Measurements from ENCODE around the gene HS3ST4. TPM values are rescaled to one million over a fixed set of nuclear protein-coding genes. Genes with fewer than 3 reads are reported as not detected.
"Not testable (repeated sequence)": the region's sequence is repeated elsewhere in the genome, so short reads cannot be mapped to it uniquely, and the experiment has no call there.

The HS3ST4 gene
- total RNA-seq, 2 experiments from 2014 or later, result not detected

DNA sequence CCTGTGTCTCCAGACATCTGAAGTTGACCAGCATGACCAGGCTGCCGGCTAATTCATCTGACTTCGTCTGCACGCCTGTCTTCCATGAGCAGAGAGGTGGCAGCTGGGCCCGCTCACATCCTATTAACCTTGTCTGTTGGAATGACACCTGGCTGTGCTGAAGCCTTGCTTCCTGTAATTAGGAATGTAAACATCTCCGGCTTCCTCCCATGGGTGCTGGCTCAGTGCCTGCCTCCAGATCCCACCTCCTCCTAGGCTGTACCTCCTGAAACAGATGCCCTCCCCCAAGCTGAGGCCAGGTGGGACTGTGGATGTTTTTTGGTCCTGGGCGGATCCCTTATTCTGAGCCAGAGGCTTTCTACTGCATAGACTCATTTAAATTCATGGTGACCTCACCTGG, 296.3 kb downstream of the HS3ST4 start:
- no peak for ATAC-seq
- POLR2A ChIA-PET, result no interaction called here
- CTCF ChIA-PET, result no interaction called here
- Mint-ChIP-seq H3K27ac (no peak overlapping the region), H3K4me1 (ENCODE audit: low read depth) (no peaks in the 10 kb centered on the region), H3K4me3 (no peak overlapping the region), H3K36me3 (ENCODE audit: low read depth) (no peaks in the 10 kb centered on the region), H3K27me3 (ENCODE audit: low read depth) (no peaks in the 10 kb centered on the region), H3K9me3 (ENCODE audit: insufficient read depth) (no peaks in the 10 kb centered on the region)
- no peak for DNase-seq

DNA sequence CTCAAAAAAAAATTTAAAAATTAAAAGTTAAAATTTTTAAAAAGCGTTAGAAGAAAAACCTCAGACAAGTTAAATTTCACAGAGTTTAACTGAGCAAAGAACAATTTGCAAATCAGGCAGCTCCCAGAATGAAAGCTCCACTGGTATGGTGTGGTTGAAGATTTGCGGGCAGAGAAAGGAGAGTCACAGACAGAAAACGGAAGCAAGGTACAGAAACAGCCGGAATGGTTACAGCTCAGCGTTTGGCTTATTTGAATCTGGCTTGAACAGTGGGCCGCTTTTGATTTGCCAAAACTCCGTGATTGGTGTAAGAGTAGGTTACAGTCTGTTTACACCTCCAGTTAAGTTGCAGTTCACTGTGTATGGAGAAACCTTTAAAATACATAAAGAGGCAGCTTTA, 297.1 kb downstream of the HS3ST4 start:
- ChIA-PET CTCF (no interaction called here), POLR2A (no interaction called here)
- no peak overlapping the region for H3K27ac Mint-ChIP-seq
- ATAC-seq (no peak), DNase-seq (no peak)
- H3K27me3 Mint-ChIP-seq (ENCODE audit: low read depth), result no peaks in the 10 kb centered on the region
- no peaks in the 10 kb centered on the region for H3K36me3 Mint-ChIP-seq (ENCODE audit: low read depth)
- no peak overlapping the region for H3K4me3 Mint-ChIP-seq
- H3K4me1 Mint-ChIP-seq (ENCODE audit: low read depth), result no peaks in the 10 kb centered on the region
- H3K9me3 Mint-ChIP-seq (ENCODE audit: insufficient read depth), result no peaks in the 10 kb centered on the region

DNA sequence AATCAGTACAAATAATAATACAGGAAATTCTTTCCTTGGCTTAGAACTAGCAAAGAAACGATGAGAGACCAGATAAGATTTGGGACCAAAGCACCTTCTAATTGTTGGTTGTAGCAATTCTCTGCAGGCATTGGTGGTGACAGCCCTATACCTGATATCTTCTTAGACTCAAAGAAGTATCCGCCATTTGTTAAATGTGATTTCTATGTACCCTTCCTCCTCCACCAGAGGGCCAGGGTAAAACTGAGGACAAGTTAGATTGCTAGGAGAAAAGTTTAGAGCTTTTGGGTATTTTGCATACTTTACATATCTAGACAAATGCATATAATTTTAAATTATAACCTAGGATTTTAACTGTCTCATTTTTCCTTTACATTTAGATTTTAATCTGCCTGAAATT, 304.3 kb downstream of the HS3ST4 start:
- Mint-ChIP-seq H3K27ac (no peak overlapping the region), H3K4me3 (no peak overlapping the region), H3K4me1 (ENCODE audit: low read depth) (no peaks in the 10 kb centered on the region), H3K9me3 (ENCODE audit: insufficient read depth) (no peaks in the 10 kb centered on the region), H3K27me3 (ENCODE audit: low read depth) (no peaks in the 10 kb centered on the region), H3K36me3 (ENCODE audit: low read depth) (no peaks in the 10 kb centered on the region)
- no peak for ATAC-seq
- CTCF ChIA-PET, result interaction anchor here (0.6 kb wide), 2 partner anchors 12 to 649 kb away, joined by 3 read pairs; no protein-coding TSS in a partner anchor
- DNase-seq, result no peak
- POLR2A ChIA-PET, result no interaction called here

DNA sequence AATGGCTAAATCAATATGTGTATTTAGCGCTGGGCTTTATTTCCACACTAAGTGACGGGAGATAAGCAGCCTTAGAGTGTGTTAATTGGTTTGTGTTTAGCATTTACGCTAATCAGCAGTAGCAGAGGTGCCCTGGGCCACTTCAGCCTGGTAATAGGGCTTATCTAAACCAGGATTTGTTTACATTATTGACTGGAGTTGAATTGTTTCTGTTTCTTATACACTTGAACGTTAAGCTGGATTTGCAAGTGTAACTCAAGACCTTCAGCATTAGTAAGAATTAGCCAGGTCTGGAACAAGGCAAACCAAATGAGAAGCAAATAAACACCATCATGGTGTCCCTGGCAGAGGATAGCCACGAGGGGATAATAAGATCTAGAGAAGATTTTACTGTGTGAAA, 313.6 kb downstream of the HS3ST4 start:
- no peak for ATAC-seq
- no peak for DNase-seq
- Mint-ChIP-seq H3K4me1 (ENCODE audit: low read depth) (no peaks in the 10 kb centered on the region), H3K36me3 (ENCODE audit: low read depth) (no peaks in the 10 kb centered on the region), H3K27me3 (ENCODE audit: low read depth) (no peaks in the 10 kb centered on the region), H3K9me3 (ENCODE audit: insufficient read depth) (peaks cover 9% of the 10 kb centered on the region), H3K27ac (no peak overlapping the region), H3K4me3 (no peak overlapping the region)
- ChIA-PET CTCF (no interaction called here), POLR2A (no interaction called here)

DNA sequence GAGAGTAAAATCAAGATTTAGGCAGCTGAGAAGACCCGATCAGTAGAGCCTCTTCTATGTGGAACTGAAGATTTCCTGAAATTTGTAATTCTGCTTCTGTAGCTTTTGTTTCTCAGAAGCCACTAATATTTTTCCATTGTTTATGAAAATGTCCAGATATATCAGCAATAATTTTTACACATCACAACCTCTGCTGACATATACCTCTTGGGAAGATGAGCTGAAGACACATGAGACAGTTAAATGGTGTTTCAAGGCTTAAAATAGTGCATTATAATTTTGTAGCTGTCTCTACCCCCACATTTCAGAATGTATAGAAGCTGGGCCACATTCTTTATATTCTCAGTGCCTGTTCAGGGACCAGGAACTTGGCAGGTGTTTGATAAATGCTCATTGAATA, 320.6 kb downstream of the HS3ST4 start:
- no peak for DNase-seq
- Mint-ChIP-seq H3K4me3 (no peak overlapping the region), H3K27ac (no peak overlapping the region), H3K36me3 (ENCODE audit: low read depth) (no peaks in the 10 kb centered on the region), H3K4me1 (ENCODE audit: low read depth) (no peaks in the 10 kb centered on the region), H3K9me3 (ENCODE audit: insufficient read depth) (peaks cover 7% of the 10 kb centered on the region), H3K27me3 (ENCODE audit: low read depth) (no peaks in the 10 kb centered on the region)
- CTCF ChIA-PET, result no interaction called here
- no peak for ATAC-seq
- POLR2A ChIA-PET, result no interaction called here

DNA sequence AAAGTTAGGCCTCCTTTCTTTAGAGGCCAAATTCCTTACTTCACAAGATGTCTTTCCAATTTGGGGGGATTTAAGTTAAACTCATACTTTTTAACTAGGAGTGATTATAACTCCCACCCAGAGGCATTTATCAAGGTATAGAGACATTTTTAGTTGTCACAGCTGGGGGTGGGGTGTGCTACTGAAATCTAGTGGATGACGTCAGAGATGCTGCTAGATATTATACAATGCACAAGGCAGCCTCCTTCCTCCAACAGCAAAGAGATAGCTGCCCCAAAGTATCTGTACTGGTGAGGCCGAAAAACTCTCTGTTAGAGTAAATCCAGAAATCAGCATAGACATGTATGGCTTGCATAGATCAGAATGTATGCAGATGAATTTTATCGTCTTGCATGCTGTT, 324.0 kb downstream of the HS3ST4 start:
- Mint-ChIP-seq H3K4me1 (ENCODE audit: low read depth) (no peaks in the 10 kb centered on the region), H3K27me3 (ENCODE audit: low read depth) (no peaks in the 10 kb centered on the region), H3K4me3 (no peak overlapping the region), H3K36me3 (ENCODE audit: low read depth) (no peaks in the 10 kb centered on the region), H3K9me3 (ENCODE audit: insufficient read depth) (peaks cover 9% of the 10 kb centered on the region), H3K27ac (no peak overlapping the region)
- CTCF ChIA-PET, result no interaction called here
- DNase-seq (no peak), ATAC-seq (no peak)
- POLR2A ChIA-PET, result no interaction called here

DNA sequence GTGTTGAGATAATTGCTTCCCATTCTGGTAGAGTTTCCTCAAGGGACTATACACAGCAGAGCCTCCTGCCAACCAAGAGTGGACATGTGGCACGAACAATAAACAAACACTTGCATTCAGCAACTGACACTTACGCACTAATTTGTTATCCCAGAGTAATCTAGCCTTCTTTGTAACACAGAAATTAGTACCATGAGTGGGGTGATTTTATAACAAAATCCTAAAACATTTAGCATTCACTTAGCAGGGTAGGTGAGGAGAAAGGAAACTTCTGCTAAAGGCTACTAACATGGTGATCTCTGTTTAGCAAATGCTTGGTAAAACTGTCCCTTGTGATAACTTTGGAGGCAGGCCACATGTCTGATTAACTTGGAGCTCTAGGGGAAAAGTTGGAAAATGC, 325.2 kb downstream of the HS3ST4 start:
- H3K4me3 Mint-ChIP-seq, result no peak overlapping the region
- ChIA-PET CTCF (no interaction called here), POLR2A (no interaction called here)
- no peak for ATAC-seq
- H3K27me3 Mint-ChIP-seq (ENCODE audit: low read depth), result no peaks in the 10 kb centered on the region
- no peaks in the 10 kb centered on the region for H3K36me3 Mint-ChIP-seq (ENCODE audit: low read depth)
- no peak for DNase-seq
- H3K27ac Mint-ChIP-seq, result no peak overlapping the region
- peaks cover 9% of the 10 kb centered on the region for H3K9me3 Mint-ChIP-seq (ENCODE audit: insufficient read depth)
- no peaks in the 10 kb centered on the region for H3K4me1 Mint-ChIP-seq (ENCODE audit: low read depth)

DNA sequence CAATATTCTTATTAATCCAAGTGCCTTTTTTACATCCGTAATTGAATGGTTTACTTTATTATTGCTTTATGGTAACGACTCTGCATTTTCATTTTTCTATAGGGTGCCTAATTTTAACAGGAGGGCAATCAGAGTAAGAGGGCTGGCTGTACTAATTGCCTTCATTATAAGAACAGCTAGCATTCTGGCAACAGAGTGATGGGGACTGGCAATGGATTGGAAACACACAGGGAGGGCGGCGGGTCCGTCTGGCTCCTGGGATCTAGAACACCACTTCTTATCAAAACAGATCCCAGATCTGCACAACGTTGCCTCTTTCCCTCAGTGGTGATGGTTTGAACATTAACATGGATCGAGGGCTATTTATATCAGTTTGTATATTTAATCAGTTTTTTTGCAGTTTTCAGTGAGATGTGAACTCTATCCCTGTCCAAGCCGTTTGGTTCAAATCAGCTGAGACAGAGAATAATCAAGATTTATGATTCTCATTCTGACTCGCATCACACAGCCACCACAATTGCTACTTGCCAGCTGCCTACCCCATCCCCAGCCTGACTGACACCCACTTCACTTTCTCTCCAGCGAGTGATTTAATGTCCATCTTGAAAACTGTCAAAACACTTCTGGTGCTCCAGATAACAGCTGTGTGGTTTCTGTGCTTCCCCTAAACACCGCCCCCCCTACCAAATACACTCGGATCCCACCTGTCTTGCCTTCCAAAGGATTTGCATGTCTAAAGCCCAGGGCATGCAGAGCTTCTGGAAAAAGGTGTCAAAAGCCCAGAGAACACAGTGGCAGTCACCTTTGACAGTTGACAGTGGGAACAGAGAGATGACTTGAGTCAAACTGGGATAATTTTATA, 327.9 kb downstream of the HS3ST4 start:
- no peak overlapping the region for H3K4me3 Mint-ChIP-seq
- DNase-seq (no peak), ATAC-seq (no peak)
- POLR2A ChIA-PET, result no interaction called here
- no peaks in the 10 kb centered on the region for H3K36me3 Mint-ChIP-seq (ENCODE audit: low read depth)
- H3K9me3 Mint-ChIP-seq (ENCODE audit: insufficient read depth), result peaks cover 9% of the 10 kb centered on the region
- H3K4me1 Mint-ChIP-seq (ENCODE audit: low read depth), result no peaks in the 10 kb centered on the region
- no peak overlapping the region for H3K27ac Mint-ChIP-seq
- CTCF ChIA-PET, result no interaction called here
- no peaks in the 10 kb centered on the region for H3K27me3 Mint-ChIP-seq (ENCODE audit: low read depth)

DNA sequence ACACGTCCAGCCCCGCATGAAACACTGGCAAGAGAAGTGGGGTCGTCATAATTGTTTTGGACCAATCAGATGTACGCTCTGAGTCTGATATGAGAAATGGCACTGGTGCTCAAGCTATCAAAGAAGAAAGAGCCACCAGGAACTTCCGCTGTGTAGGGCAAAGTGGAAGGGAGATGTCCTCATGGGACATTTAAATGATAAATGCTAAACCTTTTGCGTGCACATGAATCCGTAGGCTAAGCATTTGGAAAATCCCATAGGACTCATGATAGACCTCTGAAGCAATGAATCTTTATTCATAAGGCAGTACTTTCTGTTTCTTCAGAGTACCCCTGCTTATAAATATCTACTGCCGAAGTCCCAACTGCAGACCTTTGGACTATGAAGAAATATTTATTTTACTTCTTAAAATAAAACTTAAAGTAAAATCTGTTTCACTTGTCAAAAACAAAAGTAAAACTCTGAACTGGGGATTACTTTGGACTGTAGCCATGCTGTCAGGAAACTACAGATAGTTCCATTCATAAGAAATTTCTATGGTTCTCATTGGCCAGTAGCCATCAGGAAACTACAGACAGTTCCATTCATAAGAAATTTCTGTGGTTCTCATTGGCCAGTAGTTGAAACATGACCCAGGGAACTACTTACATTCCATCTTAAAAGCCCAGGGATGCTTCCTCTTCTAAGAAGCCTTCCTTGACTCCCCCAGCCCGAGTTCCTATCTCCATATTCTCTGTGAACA, 335.1 kb downstream of the HS3ST4 start:
- Mint-ChIP-seq H3K4me3 (no peak overlapping the region), H3K36me3 (ENCODE audit: low read depth) (no peaks in the 10 kb centered on the region), H3K27ac (no peak overlapping the region), H3K27me3 (ENCODE audit: low read depth) (no peaks in the 10 kb centered on the region), H3K9me3 (ENCODE audit: insufficient read depth) (no peaks in the 10 kb centered on the region), H3K4me1 (ENCODE audit: low read depth) (no peaks in the 10 kb centered on the region)
- ChIA-PET POLR2A (no interaction called here), CTCF (no interaction called here)
- no peak for DNase-seq
- no peak for ATAC-seq

DNA sequence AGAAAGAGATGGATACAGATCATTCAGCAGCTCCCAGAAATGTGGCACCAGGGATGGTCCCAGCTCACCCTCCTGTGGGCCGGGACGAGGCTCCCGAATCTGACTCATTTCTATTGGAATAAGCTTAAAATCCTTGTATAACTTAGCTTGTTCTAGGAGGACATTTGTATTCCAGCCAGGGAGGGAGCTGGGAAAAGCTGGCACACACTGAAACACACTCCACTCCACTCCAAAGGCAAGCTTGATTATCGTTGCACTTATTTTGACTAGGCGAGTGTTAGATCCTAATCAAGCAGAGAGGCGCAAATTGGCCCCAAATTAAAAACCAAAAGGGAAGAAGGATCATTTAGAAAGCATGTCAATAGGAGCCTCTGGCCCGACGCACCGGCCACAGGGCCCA, 339.5 kb downstream of the HS3ST4 start:
- Mint-ChIP-seq H3K27me3 (ENCODE audit: low read depth) (no peaks in the 10 kb centered on the region), H3K27ac (no peak overlapping the region), H3K36me3 (ENCODE audit: low read depth) (no peaks in the 10 kb centered on the region), H3K4me1 (ENCODE audit: low read depth) (no peaks in the 10 kb centered on the region), H3K4me3 (no peak overlapping the region), H3K9me3 (ENCODE audit: insufficient read depth) (no peaks in the 10 kb centered on the region)
- ChIA-PET CTCF (no interaction called here), POLR2A (no interaction called here)
- no peak for ATAC-seq
- no peak for DNase-seq

DNA sequence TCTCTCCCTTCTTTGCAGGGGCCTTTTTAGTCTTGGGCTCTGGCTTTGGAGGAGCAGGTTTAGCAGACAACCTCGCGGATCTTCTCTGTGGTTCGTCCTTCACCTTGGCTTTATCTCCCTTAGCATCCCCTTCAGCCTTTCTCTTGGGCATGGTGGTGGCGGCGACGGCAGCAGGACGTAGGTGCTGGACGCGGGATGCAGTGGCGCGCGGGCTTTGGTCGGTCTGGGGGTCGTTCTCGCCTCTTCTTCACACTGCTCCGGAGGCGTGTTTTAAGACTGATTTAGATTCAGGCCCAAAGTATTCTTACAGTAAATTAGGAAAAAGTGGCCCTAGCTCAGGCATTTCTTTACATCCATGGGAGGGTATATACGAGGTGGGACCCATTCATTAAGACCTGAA, 340.9 kb downstream of the HS3ST4 start:
- H3K9me3 Mint-ChIP-seq (ENCODE audit: insufficient read depth); H3K27me3 Mint-ChIP-seq (ENCODE audit: low read depth); POLR2A ChIA-PET; H3K4me3 Mint-ChIP-seq; ATAC-seq; DNase-seq; H3K27ac Mint-ChIP-seq; CTCF ChIA-PET; H3K4me1 Mint-ChIP-seq (ENCODE audit: low read depth); H3K36me3 Mint-ChIP-seq (ENCODE audit: low read depth): not testable (repeated sequence)

DNA sequence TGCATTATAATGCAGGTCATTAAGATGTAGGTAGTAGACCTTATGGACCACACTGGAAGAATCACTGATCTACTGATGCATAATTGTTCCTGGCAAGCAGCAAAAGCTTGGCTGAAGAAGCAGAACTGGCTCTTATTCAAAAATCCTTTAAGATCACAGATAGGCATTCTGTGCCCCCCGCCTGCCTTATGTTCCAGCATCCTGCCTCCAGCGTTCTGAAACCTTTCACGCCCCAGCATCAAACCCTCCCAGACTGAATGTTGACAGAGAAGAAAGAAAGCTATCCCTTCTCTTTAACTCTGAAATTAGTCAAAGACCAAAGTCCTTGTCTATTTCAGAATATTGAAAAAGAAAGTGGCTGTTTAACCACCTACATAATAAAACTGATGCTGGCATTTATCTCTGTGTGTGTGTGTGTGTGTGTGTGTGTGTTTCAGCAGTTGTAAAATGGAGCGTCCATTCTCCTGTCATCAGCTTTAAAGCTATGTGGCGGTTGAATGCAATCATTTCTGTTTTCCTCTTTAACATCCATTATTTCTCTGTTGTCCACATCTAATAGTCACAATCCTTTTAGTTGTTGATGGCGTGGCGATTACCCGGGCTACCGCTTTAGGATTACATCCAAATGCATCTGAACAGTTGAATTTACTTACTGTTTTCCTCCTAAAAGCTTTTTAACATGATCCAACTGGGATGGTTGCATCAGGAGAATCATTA, 350.4 kb downstream of the HS3ST4 start:
- H3K27ac Mint-ChIP-seq, result no peak overlapping the region
- H3K27me3 Mint-ChIP-seq (ENCODE audit: low read depth), result no peaks in the 10 kb centered on the region
- ATAC-seq (no peak), DNase-seq (no peak)
- H3K4me3 Mint-ChIP-seq, result no peak overlapping the region
- no peaks in the 10 kb centered on the region for H3K9me3 Mint-ChIP-seq (ENCODE audit: insufficient read depth)
- ChIA-PET POLR2A (no interaction called here), CTCF (no interaction called here)
- H3K36me3 Mint-ChIP-seq (ENCODE audit: low read depth), result no peaks in the 10 kb centered on the region
- no peaks in the 10 kb centered on the region for H3K4me1 Mint-ChIP-seq (ENCODE audit: low read depth)

Measured in activated CD8-positive, alpha-beta T cell treated with anti-CD3 and anti-CD28 coated beads, Interleukin-2, amount 10 ng/mL, durations not matched to agents 7 days and 5 days (primary cell).